HTR-8/SVneo (cell line): ENCODE measurements around the gene MACO1.
A peak's percentile ranks its signal among the peaks of the same experiment; 100 is the strongest.
"Not testable (repeated sequence)": the region's sequence is repeated elsewhere in the genome, so short reads cannot be mapped to it uniquely, and the experiment has no call there.

ENCODE experiments used
- DNase-seq: peaks from one replicate; pipeline ENCODE4 v3.0.0; 2011; ENCODE audit warnings: low spot score, mixed read lengths; ENCODE audit not compliant: insufficient read length
- FAIRE-seq: peaks from 2 replicates; lab custom pipeline; 2011; peaks lifted over from hg19 to GRCh38; lab: Jason Lieb, UNC

MACO1 gene

DNA sequence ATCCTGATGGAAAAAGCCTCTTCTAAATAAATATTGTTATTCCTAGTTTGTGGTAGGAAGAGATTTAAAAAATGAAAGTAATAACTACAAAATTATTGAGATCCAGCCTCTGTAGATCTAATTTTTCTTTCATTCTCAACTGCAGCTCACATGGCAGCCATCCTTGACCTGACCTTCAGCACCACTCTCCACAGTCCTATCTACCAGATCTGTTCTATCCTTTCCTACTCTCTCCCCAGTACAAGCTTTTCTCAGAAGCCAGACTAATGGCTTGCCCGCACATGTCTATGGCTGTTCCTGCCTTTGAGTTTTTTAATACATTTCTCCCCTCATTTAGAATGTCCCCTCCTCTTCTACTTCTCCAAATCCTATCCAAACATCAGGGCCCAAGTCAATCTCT, 51.5 kb downstream of the MACO1 start:
- FAIRE-seq = no peak
- no peak for DNase-seq

DNA sequence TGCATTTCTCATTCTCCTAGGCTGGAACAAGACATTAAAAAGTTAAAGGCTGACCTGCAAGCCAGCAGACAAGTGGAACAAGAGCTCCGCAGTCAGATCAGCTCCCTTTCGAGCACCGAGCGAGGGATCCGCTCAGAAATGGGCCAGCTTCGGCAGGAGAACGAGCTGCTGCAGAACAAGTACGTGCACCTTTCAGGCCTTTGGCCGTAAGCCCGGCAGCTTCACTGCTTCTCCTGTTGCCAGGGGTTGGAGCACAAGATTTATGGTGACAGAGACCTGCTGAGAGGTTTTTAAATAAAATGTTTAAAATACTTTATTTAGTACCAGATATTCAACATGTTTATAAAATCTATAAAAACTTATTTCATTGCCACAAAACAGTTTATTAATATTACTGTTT, 53.4 kb downstream of the MACO1 start:
- DNase-seq (no peak), FAIRE-seq (no peak)

DNA sequence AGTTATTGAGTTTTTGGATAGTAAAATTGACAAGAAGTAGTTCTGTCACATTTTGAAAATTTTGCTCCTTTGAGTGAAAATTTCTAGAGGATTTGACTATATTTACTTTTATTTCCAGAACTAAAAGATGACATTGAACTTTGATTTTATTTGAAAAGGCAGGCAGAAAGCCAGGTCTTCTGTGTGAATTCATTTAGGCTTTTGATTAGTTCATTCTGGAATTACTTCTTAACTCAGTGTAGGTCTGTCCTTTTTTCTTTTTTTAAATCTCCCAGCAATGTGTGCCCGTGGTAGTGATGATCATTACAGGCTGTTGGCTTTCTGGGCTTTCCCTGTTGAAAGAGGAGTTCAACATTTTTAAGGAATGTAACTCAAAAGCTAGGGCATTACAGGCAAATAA, 53.8 kb downstream of the MACO1 start:
- DNase-seq = no peak
- FAIRE-seq = no peak

GRCh38 chr1:25485536-25486411, 55.1 kb downstream of the MACO1 start:
- FAIRE-seq (no peak), DNase-seq (no peak)

- DNase-seq = no peak
- no peak for FAIRE-seq
Measured at GRCh38 chr1:25486602-25487001, 55.9 kb downstream of the MACO1 start.

DNA sequence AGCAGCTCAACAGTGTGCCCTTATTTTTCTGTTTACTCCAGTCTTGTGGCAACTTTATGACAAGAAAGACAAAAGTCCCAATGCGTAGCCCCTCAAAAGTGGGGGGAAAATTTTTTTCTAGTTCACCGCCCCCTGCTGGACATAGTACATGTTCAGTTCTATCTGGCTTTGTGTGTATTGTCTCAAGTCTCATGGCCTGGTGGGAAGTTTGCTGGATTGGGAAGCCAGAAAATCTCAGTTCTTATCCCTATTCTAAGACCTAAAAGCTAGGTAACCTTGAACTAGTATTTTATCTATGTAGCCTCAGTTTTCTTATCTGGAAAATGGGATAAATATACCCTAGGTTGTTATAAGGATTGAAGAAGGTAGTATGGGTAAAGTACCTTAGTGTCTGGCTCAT, 56.9 kb downstream of the MACO1 start:
- FAIRE-seq (no peak), DNase-seq (no peak)

DNA sequence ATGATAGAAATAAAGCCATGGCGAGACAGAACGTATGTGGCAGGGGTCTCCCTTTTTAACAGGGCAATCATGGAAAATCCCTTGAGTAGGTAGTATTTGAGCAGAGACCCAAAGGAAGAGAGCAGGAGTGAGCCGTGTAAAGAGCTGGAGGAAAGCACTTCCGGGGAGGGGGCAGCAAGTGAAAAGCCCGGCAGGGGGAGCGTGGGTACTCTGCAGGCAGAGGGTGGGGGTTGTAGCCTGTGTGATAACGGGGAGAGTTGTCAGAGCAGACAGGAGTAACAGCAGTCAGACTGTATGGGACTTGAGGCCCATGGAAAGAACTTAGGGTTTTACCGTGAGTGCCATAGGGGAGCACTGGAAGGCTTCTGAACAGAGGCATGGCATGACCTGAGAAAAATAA, 61.6 kb downstream of the MACO1 start:
- DNase-seq = no peak
- no peak for FAIRE-seq

- no peak for FAIRE-seq
- DNase-seq = no peak
Measured at GRCh38 chr1:25494952-25495351, 64.3 kb downstream of the MACO1 start.

- DNase-seq (no peak), FAIRE-seq (no peak)
Measured at GRCh38 chr1:25500694-25501093, 70.0 kb downstream of the MACO1 start.

- peak; percentile 23 for DNase-seq
Measured at GRCh38 chr1:25501235-25502058, 70.8 kb downstream of the MACO1 start.

DNA sequence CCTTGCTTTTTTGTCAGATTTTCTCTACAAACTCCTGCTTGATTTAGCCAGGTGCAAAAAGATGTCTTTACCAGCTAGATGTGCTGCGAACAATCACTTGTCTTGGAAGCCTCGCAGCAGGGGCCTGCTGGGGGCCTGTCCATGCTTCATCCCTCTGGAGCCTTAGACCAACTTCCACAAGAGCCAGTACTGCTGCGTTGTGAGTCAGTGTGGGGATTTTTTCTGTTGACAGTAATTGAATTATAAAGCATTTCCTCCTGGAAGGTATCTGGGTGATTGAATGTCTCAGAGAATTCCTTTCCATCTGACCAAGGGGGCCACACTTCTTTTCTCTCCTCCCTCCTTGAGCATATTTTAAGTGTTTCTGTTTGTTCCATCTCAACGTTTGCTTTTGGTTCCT, 72.3 kb downstream of the MACO1 start:
- FAIRE-seq = no peak
- peak; percentile 33 for DNase-seq

More at GRCh38 chr1:25501235-25502058, 70.8 kb downstream of the MACO1 start:
- FAIRE-seq = no peak

- no peak for FAIRE-seq
- DNase-seq = peak; percentile 47
Measured at GRCh38 chr1:25503551-25504426, 73.1 kb downstream of the MACO1 start.

DNA sequence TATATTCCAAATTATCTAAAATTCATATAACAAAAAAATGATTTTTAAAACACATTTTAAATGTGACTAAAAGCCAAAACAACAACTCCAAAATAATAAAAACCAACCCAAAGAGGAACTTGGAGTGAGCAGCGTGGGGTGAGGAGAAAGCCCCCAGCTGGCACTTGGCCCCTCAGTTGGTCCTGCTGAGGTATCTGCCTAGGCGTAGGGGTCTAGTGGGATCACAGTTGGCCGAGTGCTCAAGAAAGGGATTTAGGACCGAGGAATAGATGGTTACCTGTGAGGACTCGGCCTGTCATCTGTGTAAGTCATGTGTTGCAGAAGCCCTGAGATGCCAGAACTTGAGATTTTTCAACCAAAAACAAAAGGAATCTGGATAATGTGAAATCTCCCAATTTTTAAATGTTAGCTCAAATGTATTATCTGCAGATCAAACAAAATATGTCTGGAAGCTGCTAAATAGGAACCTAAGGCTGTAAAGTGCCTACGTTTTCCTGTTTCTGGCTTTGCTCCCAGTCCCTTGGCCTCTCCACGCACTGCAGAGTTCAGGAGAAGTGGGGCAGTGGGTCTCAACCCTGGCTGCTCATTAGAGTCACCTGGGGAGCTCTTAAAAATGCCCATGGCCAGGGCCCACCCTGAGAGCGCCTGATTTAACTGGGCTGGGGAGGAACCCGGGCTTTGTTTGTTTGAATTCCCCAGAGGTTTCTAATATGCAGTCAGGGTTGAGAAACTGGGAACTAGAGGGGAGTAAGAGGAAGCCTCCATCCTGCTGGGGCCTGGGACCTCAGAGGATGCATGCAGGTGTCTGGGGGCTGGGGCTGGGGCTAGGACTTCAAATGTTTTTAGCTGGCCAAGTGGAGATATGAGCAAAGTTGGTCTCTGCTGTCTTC, 74.3 kb downstream of the MACO1 start:
- no peak for FAIRE-seq
- DNase-seq = no peak

GRCh38 chr1:25505656-25506385, 75.1 kb downstream of the MACO1 start:
- FAIRE-seq (no peak), DNase-seq (no peak)

- not testable (repeated sequence) for DNase-seq, FAIRE-seq
Measured at GRCh38 chr1:25506566-25507463, 76.1 kb downstream of the MACO1 start.

DNA sequence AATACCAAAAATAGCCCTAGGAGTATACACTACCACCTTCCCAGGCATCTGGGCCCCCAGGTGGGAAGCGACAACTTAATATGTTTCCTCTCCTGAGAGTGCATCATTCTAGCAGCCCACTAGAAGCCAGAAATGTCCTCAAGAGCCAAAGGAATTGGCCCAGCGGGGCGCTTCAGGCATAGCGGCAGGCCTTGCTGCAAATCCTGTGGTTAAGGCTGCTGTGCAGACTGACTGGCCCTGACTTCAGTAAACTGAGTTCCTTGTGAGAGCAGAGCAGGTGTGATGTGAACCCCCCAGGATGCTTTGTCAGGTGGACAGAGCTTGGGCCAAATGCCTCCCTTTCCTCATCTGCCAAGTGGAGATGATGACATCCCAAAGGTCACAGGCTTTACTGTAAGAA, 83.0 kb downstream of the MACO1 start:
- DNase-seq (no peak), FAIRE-seq (no peak)

DNA sequence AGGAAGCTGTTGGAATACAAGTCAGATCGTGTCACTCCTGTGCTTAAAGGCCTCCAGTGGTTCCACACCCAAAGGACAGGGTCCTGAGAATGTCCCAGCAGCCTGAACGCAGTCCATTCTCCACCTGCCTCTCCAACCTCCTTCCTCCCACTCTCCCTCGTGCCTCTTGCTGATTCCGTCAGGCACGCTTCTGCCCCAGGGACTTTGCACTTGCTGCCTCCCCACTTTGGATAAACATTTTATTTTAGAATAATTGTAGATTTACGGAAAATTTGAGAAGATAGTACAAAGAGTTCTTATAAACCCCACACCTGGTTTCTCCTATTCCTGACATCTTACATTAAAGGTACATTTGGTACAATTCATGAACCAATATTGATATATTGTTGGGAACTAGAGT, 84.3 kb downstream of the MACO1 start:
- FAIRE-seq (no peak), DNase-seq (no peak)

DNA sequence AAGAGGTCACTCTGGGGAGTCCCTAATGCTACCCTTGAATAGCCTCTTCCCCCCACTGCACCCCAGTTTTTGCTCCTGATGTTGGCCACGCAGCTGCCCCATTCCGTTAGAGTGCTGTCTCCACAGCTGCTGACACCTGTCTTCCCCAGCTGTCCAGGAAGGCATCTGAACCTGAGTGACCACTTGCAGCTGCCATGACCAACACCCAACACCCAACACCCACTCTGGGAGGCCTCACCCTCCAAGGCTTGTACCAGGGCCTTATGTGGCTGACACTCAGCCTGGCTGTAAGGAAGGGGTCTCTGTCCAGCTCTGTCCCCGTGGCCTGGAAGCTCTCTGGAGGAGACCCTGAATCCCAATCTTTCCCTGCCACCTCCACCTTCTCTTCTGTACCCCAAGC, 86.0 kb downstream of the MACO1 start:
- no peak for DNase-seq
- no peak for FAIRE-seq
